ENCODE data around the gene RTCA. TPM values are rescaled to one million over a fixed set of nuclear protein-coding genes. Genes with fewer than 3 reads are reported as not detected.
A peak's percentile ranks its signal among the peaks of the same experiment; 100 is the strongest.

Gene RTCA
- total RNA-seq, 1 experiment from 2014 or later, result 26.5 TPM

- intact Hi-C loops (cut with micrococcal nuclease), result loop anchor here (5.0 kb wide), 1 partner anchor 103 kb away; the partner anchor contains the start of gene CDC14A
- ChIA-PET POLR2A (interaction anchor here (0.8 to 1.3 kb wide), 4 partner anchors 11 to 117 kb away, joined by 3 to 4 read pairs (median 3); partner anchors contain the start of genes CDC14A, SASS6 and TRMT13), RAD21 (ENCODE audit: low non-redundant PET in 1 of 2, low total read pairs in 2 of 2, uncharacterized antibody in 2 of 2, unreplicated experiment in 2 of 2) (no interaction called here), CTCF (interaction anchor here (1.0 kb wide), 2 partner anchors 16 to 210 kb away, joined by 4 read pairs; partner anchors contain the start of gene RTCA)
- TF ChIP-seq CEBPB (IDR thresholded peaks at IDR 0.05; ENCODE audit: low read depth) (no peak), POLR2AphosphoS5 (IDR thresholded peaks at IDR 0.05; ENCODE audit: low read depth, low read length) (peak; percentile 92), ZFX (IDR thresholded peaks at IDR 0.05) (no peak), EGR1 (IDR thresholded peaks at IDR 0.05; ENCODE audit: low read depth) (no peak), ELF1 (IDR thresholded peaks at IDR 0.05; ENCODE audit: borderline replicate concordance, low read depth) (peak; percentile 89), SIN3A (IDR thresholded peaks at IDR 0.05; ENCODE audit: low read depth) (peak; percentile 66), SP1 (IDR thresholded peaks at IDR 0.05; ENCODE audit: low read depth) (peak; percentile 73), FOSL1 (IDR thresholded peaks at IDR 0.05; ENCODE audit: low read depth) (no peak), POLR2A (IDR thresholded peaks at IDR 0.05; ENCODE audit: borderline replicate concordance, extremely low read depth, insufficient read depth, insufficient read length) (peak; percentile 85), SRF (IDR thresholded peaks at IDR 0.05; ENCODE audit: low read depth) (no peak), ZNF274 (IDR thresholded peaks at IDR 0.05; ENCODE audit: low read depth, low read length) (no peak), ZBTB33 (IDR thresholded peaks at IDR 0.05; ENCODE audit: extremely low read depth, insufficient replicate concordance, low read length) (no peak), MAX (IDR thresholded peaks at IDR 0.05) (no peak; the same call in 1 of the 2 replicates), CBX3 (IDR thresholded peaks at IDR 0.05; ENCODE audit: low read depth) (0 out of 2 replicates have a peak, but pooled peaks have one; percentile 10), EZH2 (IDR thresholded peaks at IDR 0.05) (no peak), YY1 (IDR thresholded peaks at IDR 0.05; ENCODE audit: extremely low read depth, insufficient replicate concordance, low read depth, low read length) (peak; percentile 97), RAD21 (IDR thresholded peaks at IDR 0.05; ENCODE audit: low read depth) (no peak), REST (IDR thresholded peaks at IDR 0.05; ENCODE audit: low read depth) (no peak), TCF7L2 (IDR thresholded peaks at IDR 0.05; ENCODE audit: borderline replicate concordance, extremely low read depth, insufficient read depth, insufficient read length) (no peak), EZH2phosphoT487 (IDR thresholded peaks at IDR 0.05; ENCODE audit: borderline replicate concordance) (no peak), ATF3 (IDR thresholded peaks at IDR 0.05) (no peak)
- H3K79me2 ChIP-seq (ENCODE audit: insufficient read depth, low read length), result peaks cover 24% of the 10 kb centered on the region
- peak within 1 kb of the TSS; percentile 88 to 92 for H3K4me3 ChIP-seq (replicated peaks in 1 of 2; ENCODE audit: low read depth in 1 of 2, low read length in 2 of 2)
- no peaks in the 10 kb centered on the region for H3K27me3 ChIP-seq (ENCODE audit: insufficient read depth, low read length)
- ATAC-seq (peak; percentile 100), DNase-seq (ENCODE audit: low read depth, low spot score) (peak; percentile 84)
- H4K20me1 ChIP-seq (ENCODE audit: insufficient read depth), result no peaks in the 10 kb centered on the region
- H3K4me1 ChIP-seq (ENCODE audit: control insufficient read depth in 1 of 2, insufficient read depth in 2 of 2, low read length in 2 of 2), result peaks cover 6 to 17% of the 10 kb centered on the region in 2 experiments; a peak in 3 of 4 replicates
- no peaks in the 10 kb centered on the region for H3K9me2 ChIP-seq (ENCODE audit: insufficient read depth)
- H2AFZ ChIP-seq (ENCODE audit: low read depth, low read length, poor library complexity, severe bottlenecking), result peak within 1 kb of the TSS; percentile 82
- H3K4me2 ChIP-seq (ENCODE audit: low read length), result peak within 1 kb of the TSS; percentile 78
- BruUV-seq (replicated peaks), result no TSS peak
- H3K27ac ChIP-seq (ENCODE audit: low read depth, low read length), result peak within 1 kb of the TSS; percentile 59
- H3K9ac ChIP-seq (ENCODE audit: low read length), result peak within 1 kb of the TSS; percentile 86
- no peaks in the 10 kb centered on the region for H3K36me3 ChIP-seq (ENCODE audit: control insufficient read depth in 1 of 2, insufficient read depth in 2 of 2, low read length in 2 of 2)
- H3K9me3 ChIP-seq (ENCODE audit: control insufficient read depth in 1 of 2, insufficient read depth in 1 of 2, low read depth in 1 of 2, low read length in 2 of 2), result no peaks in the 10 kb centered on the region
These were observed 16.3 kb upstream of the RTCA start, which contains the start of gene DBT for GRCh38 chr1:100249537-100250257. Gene DBT, minus strand, starts transcription at chr1:100249834. Its CDS starts 14 bp downstream, at chr1:100249820.
